ENCODE data around the gene TWF2.

The TWF2 gene

DNA sequence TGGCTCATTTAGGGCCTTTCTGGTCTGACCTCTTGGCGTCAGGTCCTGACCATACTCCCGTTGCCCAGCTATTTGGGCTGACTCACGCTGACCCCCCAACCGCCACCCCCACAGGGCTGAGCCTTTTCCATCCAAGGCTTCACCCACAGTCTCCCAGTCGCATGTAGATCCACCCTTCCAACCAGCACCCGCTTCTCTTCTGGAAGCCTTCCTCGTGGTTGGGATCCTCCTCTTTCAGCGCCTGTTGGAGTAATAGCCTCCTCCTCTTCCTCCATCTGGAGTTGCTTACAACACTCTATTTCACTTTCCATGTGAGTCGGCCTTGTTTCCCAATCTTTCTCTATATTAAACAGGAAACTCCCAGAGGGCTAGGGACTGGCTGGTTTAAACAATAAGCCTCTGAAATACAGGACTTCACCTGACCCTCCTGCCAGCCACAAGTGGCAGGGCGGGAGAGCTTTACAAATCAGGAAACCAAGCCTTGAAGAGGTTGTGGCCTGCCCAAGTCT is 43.1 kb downstream of the TWF2 start:
- Histone ChIP-seq H3K9me3 (ENCODE audit: control insufficient read depth, low read depth, low read length) (no peaks in the 10 kb centered on the region), H3K4me3 (ENCODE audit: low read length) (no peak overlapping the region), H3K27ac (ENCODE audit: low read length) (no peak overlapping the region), H3K36me3 (ENCODE audit: control insufficient read depth, low read depth, low read length) (peaks cover 7% of the 10 kb centered on the region), H3K27me3 (ENCODE audit: control insufficient read depth, insufficient read depth, low read length) (no peaks in the 10 kb centered on the region), H3K4me1 (ENCODE audit: control insufficient read depth, low read depth, low read length) (peaks cover 6% of the 10 kb centered on the region), H3K9ac (ENCODE audit: low read length) (no peak overlapping the region)

DNA sequence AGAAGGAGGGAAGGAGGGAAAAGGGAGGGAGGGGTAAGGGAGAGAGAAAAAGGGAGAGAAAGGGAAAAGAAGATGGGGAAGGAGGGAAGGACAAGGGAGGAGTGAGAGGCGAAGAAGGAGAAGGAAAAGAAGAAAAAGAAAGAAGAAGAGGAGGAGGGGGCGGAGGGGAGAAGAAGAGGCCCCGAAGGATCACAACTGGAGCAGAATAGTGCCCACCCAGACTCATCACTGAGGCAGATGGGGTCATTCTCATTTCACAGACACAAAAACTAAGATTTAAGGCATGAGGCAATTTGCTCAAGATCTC is 43.7 kb downstream of the TWF2 start:
- Histone ChIP-seq H3K9ac (ENCODE audit: low read length) (no peak overlapping the region), H3K36me3 (ENCODE audit: control insufficient read depth, low read depth, low read length) (peaks cover 2% of the 10 kb centered on the region), H3K4me1 (ENCODE audit: control insufficient read depth, low read depth, low read length) (peaks cover 6% of the 10 kb centered on the region), H3K9me3 (ENCODE audit: control insufficient read depth, low read depth, low read length) (no peaks in the 10 kb centered on the region), H3K27me3 (ENCODE audit: control insufficient read depth, insufficient read depth, low read length) (no peaks in the 10 kb centered on the region), H3K27ac (ENCODE audit: low read length) (no peak overlapping the region), H3K4me3 (ENCODE audit: low read length) (no peak overlapping the region)

DNA sequence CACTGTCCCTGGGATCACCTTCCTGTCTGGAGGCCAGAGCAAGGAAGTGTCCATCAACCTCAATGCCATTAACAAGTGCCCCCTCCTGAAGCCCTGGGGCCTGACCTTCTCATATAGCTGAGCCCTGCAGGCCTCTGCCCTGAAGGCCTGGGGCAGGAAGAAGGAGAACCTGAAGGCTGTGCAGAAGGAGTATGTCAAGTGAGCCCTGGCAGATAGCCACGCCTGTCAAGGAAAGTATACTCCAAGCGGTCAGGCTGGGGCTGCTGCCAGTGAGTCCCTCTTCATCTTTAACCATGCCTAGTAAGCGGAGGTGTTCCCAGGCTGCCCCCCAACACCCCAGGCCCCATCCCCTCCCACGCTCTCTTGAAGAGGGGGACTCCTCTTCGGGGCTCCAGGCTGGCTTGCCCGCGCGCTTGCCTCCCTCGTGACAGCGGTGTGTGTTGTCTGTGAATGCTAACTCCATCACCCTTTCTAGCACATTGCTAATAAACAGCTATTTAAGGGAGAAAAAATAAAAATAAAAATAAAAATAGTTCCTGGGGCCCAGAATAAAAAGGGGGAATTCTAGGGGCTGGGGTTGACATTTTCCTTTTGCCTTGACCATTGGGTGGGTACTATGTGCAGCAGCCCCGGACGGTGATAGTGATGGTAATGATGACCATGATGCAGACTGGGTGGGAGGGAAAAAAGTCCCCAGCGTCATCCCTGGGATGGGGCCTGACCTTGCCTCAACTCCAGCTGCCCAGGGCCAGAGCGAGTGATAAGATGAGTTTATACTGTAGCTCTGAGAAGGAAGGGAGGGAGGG is 44.3 kb downstream of the TWF2 start:
- Histone ChIP-seq H3K4me1 (ENCODE audit: control insufficient read depth, low read depth, low read length) (peaks cover 6% of the 10 kb centered on the region), H3K36me3 (ENCODE audit: control insufficient read depth, low read depth, low read length) (no peaks in the 10 kb centered on the region), H3K4me3 (ENCODE audit: low read length) (no peak overlapping the region), H3K27ac (ENCODE audit: low read length) (no peak overlapping the region), H3K9ac (ENCODE audit: low read length) (no peak overlapping the region), H3K9me3 (ENCODE audit: control insufficient read depth, low read depth, low read length) (no peaks in the 10 kb centered on the region), H3K27me3 (ENCODE audit: control insufficient read depth, insufficient read depth, low read length) (no peaks in the 10 kb centered on the region)

DNA sequence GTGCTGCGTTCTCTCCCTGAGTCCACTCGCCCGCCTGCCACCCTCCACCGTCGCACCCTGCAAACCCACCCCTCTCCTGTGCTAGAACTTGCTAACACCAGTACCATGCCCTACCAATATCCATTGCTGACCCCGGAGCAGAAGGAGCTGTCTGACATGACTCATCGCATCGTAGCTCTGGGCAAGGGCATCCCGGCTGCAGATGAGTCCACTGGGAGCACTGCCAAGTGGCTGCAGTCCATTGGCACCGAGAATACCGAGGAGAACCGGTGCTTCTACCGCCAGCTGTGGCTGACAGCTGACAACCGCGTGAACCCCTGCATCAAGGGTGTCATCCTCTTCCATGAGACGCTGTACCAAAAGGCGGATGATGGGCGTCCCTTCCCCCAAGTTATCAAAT is 45.9 kb downstream of the TWF2 start:
- Histone ChIP-seq H3K27me3 (ENCODE audit: control insufficient read depth, insufficient read depth, low read length) (no peaks in the 10 kb centered on the region), H3K27ac (ENCODE audit: low read length) (no peak overlapping the region), H3K36me3 (ENCODE audit: control insufficient read depth, low read depth, low read length) (no peaks in the 10 kb centered on the region), H3K9me3 (ENCODE audit: control insufficient read depth, low read depth, low read length) (no peaks in the 10 kb centered on the region), H3K9ac (ENCODE audit: low read length) (no peak overlapping the region), H3K4me3 (ENCODE audit: low read length) (no peak overlapping the region), H3K4me1 (ENCODE audit: control insufficient read depth, low read depth, low read length) (peaks cover 6% of the 10 kb centered on the region)

DNA sequence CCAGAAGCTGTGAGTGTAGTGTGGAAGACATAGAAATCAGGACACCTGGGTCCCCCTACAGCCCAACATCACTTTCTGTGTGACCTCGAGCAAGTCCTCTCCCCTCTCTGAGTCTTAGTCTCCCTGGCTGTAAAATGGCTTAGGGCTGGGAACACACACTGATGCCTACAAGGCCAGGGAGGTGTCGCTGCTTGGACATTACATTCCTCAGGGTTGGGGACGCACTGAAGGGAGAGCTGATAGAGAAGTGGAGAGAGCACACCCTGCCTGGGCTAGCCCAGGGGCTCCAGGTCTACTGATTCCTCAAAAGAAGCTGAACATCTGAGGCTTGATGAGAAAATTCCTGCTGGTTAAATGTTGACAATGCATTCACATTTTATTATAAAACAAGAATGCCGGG is 47.3 kb downstream of the TWF2 start:
- Histone ChIP-seq H3K36me3 (ENCODE audit: control insufficient read depth, low read depth, low read length) (no peaks in the 10 kb centered on the region), H3K9me3 (ENCODE audit: control insufficient read depth, low read depth, low read length) (no peaks in the 10 kb centered on the region), H3K27me3 (ENCODE audit: control insufficient read depth, insufficient read depth, low read length) (no peaks in the 10 kb centered on the region), H3K4me3 (ENCODE audit: low read length) (no peak overlapping the region), H3K9ac (ENCODE audit: low read length) (no peak overlapping the region), H3K27ac (ENCODE audit: low read length) (no peak overlapping the region), H3K4me1 (ENCODE audit: control insufficient read depth, low read depth, low read length) (no peaks in the 10 kb centered on the region)

DNA sequence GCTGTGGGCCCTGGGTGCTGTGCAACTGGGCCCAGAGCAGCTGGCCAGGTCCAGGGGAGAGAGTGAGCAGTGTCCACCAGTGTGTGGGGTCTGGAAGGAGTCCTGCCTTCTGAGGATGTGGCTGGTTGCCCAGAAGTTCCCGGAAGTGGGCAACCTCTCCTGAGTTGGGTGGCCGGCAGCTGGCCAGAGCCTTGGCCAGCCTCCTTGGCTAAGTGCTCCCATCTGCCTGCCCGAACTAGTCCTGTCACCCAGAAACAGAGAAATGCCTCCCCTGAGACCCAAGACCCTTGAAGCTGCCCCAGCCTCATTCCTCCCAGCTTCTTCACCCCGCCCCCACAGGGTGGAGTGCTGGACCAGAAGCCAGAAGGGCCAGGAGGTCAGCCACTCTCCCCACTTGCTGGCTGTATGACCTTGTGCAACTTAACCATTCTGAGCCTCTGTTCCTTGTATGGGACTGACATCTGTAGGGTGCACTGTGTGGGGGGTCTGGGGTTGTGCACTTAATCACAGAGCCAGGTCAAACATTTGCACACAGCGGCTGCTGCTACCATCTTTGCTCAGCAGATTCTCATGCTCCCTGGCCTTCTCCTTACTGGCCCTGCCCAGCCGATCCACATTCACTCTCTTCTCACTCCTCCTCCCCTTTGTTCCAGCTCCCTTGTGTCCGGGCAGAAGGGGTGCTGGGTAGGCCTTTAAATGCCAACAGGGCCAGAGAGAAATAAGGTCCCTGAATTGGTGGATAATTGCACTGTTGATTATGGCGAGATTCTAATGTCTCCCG is 48.5 kb downstream of the TWF2 start:
- no peaks in the 10 kb centered on the region for H3K9me3 ChIP-seq (ENCODE audit: control insufficient read depth, low read depth, low read length)
- no peak overlapping the region for H3K4me3 ChIP-seq (ENCODE audit: low read length)
- H3K27ac ChIP-seq (ENCODE audit: low read length): no peak overlapping the region
- H3K27me3 ChIP-seq (ENCODE audit: control insufficient read depth, insufficient read depth, low read length): no peaks in the 10 kb centered on the region
- no peaks in the 10 kb centered on the region for H3K36me3 ChIP-seq (ENCODE audit: control insufficient read depth, low read depth, low read length)
- no peak overlapping the region for H3K9ac ChIP-seq (ENCODE audit: low read length)
- no peaks in the 10 kb centered on the region for H3K4me1 ChIP-seq (ENCODE audit: control insufficient read depth, low read depth, low read length)

DNA sequence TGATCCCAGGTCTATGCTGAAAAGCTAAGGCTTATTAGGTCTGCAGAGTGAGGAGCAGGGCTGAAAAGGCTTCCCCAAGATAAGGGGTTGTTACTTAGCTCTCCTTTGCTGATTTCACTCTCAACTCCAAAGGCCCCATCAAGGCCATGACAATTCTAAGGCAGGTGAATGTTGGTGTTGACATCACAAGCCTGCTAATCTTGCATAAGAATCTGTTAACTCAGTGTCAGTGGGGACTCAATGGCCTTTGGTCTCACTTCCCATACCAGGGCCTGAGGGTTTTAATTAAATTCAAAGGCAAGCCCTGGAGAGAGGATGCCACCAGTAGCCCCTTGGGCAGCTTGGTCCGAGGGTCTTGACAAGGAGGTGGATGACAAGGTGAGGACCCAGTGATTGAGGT is 50.4 kb downstream of the TWF2 start:
- Histone ChIP-seq H3K36me3 (ENCODE audit: control insufficient read depth, low read depth, low read length) (no peaks in the 10 kb centered on the region), H3K27me3 (ENCODE audit: control insufficient read depth, insufficient read depth, low read length) (no peaks in the 10 kb centered on the region), H3K4me1 (ENCODE audit: control insufficient read depth, low read depth, low read length) (no peaks in the 10 kb centered on the region), H3K27ac (ENCODE audit: low read length) (no peak overlapping the region), H3K4me3 (ENCODE audit: low read length) (no peak overlapping the region), H3K9ac (ENCODE audit: low read length) (no peak overlapping the region), H3K9me3 (ENCODE audit: control insufficient read depth, low read depth, low read length) (no peaks in the 10 kb centered on the region)

DNA sequence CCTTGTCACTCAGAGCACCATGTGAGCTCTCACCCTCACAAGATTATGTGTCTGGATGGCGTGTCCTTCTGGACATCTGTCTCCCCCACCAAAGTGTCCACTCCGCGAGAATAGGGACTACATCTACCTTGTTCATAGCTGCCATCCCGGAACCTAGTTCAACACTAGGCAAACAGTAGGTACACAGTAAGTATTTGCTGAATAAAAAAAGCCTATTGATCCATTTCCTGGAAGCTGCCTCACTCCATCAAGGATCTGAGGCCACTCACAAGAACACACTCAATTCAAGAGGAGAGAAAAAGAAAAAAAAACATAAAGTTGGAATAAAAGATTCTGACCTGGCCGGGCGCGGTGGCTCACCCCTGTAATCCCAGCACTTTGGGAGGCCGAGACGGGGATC is 52.2 kb downstream of the TWF2 start:
- Histone ChIP-seq H3K27ac (ENCODE audit: low read length) (no peak overlapping the region), H3K4me1 (ENCODE audit: control insufficient read depth, low read depth, low read length) (no peaks in the 10 kb centered on the region), H3K4me3 (ENCODE audit: low read length) (no peak overlapping the region), H3K27me3 (ENCODE audit: control insufficient read depth, insufficient read depth, low read length) (no peaks in the 10 kb centered on the region), H3K9me3 (ENCODE audit: control insufficient read depth, low read depth, low read length) (no peaks in the 10 kb centered on the region), H3K9ac (ENCODE audit: low read length) (no peak overlapping the region), H3K36me3 (ENCODE audit: control insufficient read depth, low read depth, low read length) (no peaks in the 10 kb centered on the region)

DNA sequence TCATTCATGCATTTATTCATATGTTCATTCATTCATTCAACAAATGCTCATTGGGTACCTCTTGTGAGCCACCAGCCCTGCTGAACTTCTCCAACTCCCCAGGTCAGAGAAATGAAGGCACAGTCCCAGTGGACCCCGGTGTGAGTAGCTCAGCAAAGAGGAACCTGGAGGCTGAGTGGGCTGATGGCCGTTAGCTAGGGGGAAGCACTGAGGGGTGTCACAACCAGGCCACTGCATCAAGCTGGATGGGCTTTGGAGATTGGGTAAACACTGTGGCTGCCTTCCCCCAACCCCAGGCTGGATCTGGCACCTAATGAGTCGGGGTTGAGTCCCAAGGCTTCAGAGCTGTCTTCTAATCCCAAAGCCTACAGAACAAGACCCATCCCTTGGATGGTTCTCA is 53.1 kb downstream of the TWF2 start:
- Histone ChIP-seq H3K9ac (ENCODE audit: low read length) (no peak overlapping the region), H3K4me3 (ENCODE audit: low read length) (no peak overlapping the region), H3K27me3 (ENCODE audit: control insufficient read depth, insufficient read depth, low read length) (no peaks in the 10 kb centered on the region), H3K27ac (ENCODE audit: low read length) (no peak overlapping the region), H3K9me3 (ENCODE audit: control insufficient read depth, low read depth, low read length) (no peaks in the 10 kb centered on the region), H3K4me1 (ENCODE audit: control insufficient read depth, low read depth, low read length) (no peaks in the 10 kb centered on the region), H3K36me3 (ENCODE audit: control insufficient read depth, low read depth, low read length) (no peaks in the 10 kb centered on the region)

DNA sequence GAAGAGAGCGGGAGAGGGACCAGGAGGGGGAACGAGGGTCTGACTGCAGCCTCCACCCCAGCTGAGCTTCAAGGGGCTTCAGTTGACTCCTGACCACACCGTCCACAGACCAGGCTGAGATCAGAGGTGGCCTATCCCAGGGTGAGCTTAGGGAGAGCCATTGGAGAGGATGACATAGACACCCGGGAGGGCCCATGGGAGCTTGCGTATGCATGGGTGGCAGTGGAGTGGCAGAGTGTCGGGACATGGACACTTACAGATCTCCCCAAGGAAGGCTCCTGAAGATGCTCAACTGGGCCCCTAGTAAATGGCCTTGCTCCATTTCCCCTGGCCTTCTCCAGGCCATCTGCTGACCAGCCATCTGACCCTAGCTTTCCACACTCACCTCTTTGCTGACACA is 53.6 kb downstream of the TWF2 start:
- H3K27ac ChIP-seq (ENCODE audit: low read length): no peak overlapping the region
- H3K4me1 ChIP-seq (ENCODE audit: control insufficient read depth, low read depth, low read length): no peaks in the 10 kb centered on the region
- H3K9me3 ChIP-seq (ENCODE audit: control insufficient read depth, low read depth, low read length): no peaks in the 10 kb centered on the region
- H3K27me3 ChIP-seq (ENCODE audit: control insufficient read depth, insufficient read depth, low read length): no peaks in the 10 kb centered on the region
- H3K36me3 ChIP-seq (ENCODE audit: control insufficient read depth, low read depth, low read length): no peaks in the 10 kb centered on the region
- no peak overlapping the region for H3K9ac ChIP-seq (ENCODE audit: low read length)
- H3K4me3 ChIP-seq (ENCODE audit: low read length): no peak overlapping the region

DNA sequence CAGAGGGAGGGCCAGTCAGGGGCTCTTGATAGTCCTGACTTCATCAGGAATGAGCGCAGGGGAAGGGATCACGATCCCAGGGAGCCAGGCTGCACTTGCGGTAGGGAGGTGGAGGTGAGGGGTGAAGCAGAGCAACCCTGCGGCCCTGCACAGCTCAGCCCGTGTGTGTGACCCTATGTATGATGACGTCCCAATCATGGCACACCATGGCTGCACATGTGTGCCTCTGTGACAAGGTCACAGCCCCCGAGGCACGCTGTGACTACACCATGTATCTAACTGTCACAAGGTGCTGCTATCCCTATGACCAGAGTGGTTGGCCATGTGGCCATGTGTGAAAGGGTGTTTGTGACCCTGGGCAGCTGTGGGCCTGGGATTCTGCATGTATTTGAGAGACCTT is 54.3 kb downstream of the TWF2 start:
- H3K27me3 ChIP-seq (ENCODE audit: control insufficient read depth, insufficient read depth, low read length): no peaks in the 10 kb centered on the region
- H3K9me3 ChIP-seq (ENCODE audit: control insufficient read depth, low read depth, low read length): no peaks in the 10 kb centered on the region
- H3K4me3 ChIP-seq (ENCODE audit: low read length): no peak overlapping the region
- H3K4me1 ChIP-seq (ENCODE audit: control insufficient read depth, low read depth, low read length): no peaks in the 10 kb centered on the region
- H3K36me3 ChIP-seq (ENCODE audit: control insufficient read depth, low read depth, low read length): no peaks in the 10 kb centered on the region
- no peak overlapping the region for H3K9ac ChIP-seq (ENCODE audit: low read length)
- H3K27ac ChIP-seq (ENCODE audit: low read length): no peak overlapping the region
